ENCODE measurements around the gene BPIFB3. TPM values are rescaled to one million over a fixed set of nuclear protein-coding genes. Genes with fewer than 3 reads are reported as not detected.

Gene BPIFB3
- total and polyA plus RNA-seq, 2 experiments from 2014 or later, result not detected

DNA sequence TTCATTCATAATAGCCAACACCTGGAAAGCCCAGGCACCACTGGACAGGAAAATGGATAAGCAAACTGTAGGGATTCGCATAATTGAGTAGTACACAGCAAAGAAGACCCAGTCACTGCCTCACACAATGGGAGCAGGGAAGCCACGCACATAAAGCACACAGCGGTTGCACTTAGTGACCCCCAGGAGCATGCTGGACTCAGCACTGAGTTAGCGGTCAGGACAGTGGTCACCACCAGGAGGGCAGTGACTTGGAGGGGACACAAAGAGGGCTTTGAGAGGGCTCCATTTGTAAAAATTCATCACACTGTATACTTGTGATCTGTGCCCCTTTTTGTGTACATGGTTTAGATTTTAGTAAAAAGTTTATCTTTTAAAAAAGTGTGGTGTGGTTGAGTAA is 2.4 kb upstream of the BPIFB3 start:
- DNase-seq (ENCODE audit: low read depth in 1 of 2, low spot score in 1 of 2), result no peak

GRCh38 chr20:33054381-33054780 is 678 bp downstream of the BPIFB3 start:
- Histone ChIP-seq H3K27me3 (no peaks in the 10 kb centered on the region), H3K4me3 (no peak overlapping the region), H3K27ac (no peak overlapping the region), H3K9me3 (ENCODE audit: low read depth) (no peaks in the 10 kb centered on the region), H3K4me1 (ENCODE audit: low read depth) (no peaks in the 10 kb centered on the region), H3K36me3 (no peaks in the 10 kb centered on the region)
- no peak for TF ChIP-seq CTCF (IDR thresholded peaks at IDR 0.05; ENCODE audit: low read depth, low read length)
- no peak for DNase-seq (ENCODE audit: low read depth in 1 of 2, low spot score in 1 of 2)

More for the DNA sequence above, 2.4 kb upstream of the BPIFB3 start:
- H3K4me1 ChIP-seq (ENCODE audit: low read depth), result no peaks in the 10 kb centered on the region
- no peaks in the 10 kb centered on the region for H3K27me3 ChIP-seq
- no peaks in the 10 kb centered on the region for H3K9me3 ChIP-seq (ENCODE audit: low read depth)
- TF ChIP-seq CTCF (IDR thresholded peaks at IDR 0.05; ENCODE audit: low read depth, low read length), result no peak
- no peak overlapping the region for H3K27ac ChIP-seq
- no peaks in the 10 kb centered on the region for H3K36me3 ChIP-seq
- H3K4me3 ChIP-seq, result no peak overlapping the region

- no peaks in the 10 kb centered on the region for H3K27me3 ChIP-seq
- H3K9me3 ChIP-seq (ENCODE audit: low read depth), result no peaks in the 10 kb centered on the region
- TF ChIP-seq CTCF (IDR thresholded peaks at IDR 0.05; ENCODE audit: low read depth, low read length), result no peak
- H3K27ac ChIP-seq, result no peak overlapping the region
- no peak for DNase-seq (ENCODE audit: low read depth in 1 of 2, low spot score in 1 of 2)
- no peak overlapping the region for H3K4me3 ChIP-seq
- no peaks in the 10 kb centered on the region for H3K4me1 ChIP-seq (ENCODE audit: low read depth)
- H3K36me3 ChIP-seq, result no peaks in the 10 kb centered on the region
These were observed 1.1 kb downstream of the BPIFB3 start for GRCh38 chr20:33054791-33055190.

- no peak overlapping the region for H3K4me3 ChIP-seq
- no peaks in the 10 kb centered on the region for H3K4me1 ChIP-seq (ENCODE audit: low read depth)
- H3K9me3 ChIP-seq (ENCODE audit: low read depth), result no peaks in the 10 kb centered on the region
- no peaks in the 10 kb centered on the region for H3K27me3 ChIP-seq
- no peak for DNase-seq (ENCODE audit: low read depth in 1 of 2, low spot score in 1 of 2)
- no peak for TF ChIP-seq CTCF (IDR thresholded peaks at IDR 0.05; ENCODE audit: low read depth, low read length)
- no peak overlapping the region for H3K27ac ChIP-seq
- H3K36me3 ChIP-seq, result no peaks in the 10 kb centered on the region
These were observed 5.4 kb downstream of the BPIFB3 start for GRCh38 chr20:33059136-33059535.

DNA sequence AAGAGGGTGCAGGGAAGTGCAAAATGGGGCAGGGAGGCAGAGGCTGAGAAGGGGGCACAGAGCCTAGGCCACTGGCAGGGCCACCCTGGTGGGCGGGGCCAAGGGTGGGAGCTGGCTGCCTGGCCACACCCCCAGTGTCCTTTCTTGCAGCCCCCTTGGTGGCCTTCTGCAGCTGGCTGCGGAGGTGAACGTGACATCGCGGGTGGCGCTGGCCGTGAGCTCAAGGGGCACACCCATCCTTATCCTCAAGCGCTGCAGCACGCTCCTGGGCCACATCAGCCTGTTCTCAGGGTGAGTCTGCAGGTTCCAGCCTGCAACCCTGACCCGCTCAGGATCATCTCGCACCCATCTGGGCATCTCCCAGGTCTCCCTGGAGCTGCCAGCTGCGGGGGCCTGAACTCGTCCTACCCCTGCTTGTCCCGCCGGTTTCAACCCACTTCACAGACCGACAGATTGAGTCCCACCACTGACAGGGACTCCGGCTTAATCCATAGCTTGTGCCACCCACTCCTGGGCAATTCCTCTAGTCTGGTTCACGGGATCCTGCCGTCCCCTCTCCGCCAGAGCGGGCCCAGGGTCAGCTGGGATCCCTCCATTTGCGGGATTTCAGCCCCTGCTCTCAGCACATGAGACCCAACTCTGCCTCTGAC is 6.2 kb downstream of the BPIFB3 start:
- DNase-seq (ENCODE audit: low read depth in 1 of 2, low spot score in 1 of 2), result no peak
- TF ChIP-seq CTCF (IDR thresholded peaks at IDR 0.05; ENCODE audit: low read depth, low read length), result no peak

More for the DNA sequence above, 6.2 kb downstream of the BPIFB3 start:
- Histone ChIP-seq H3K4me1 (ENCODE audit: low read depth) (no peaks in the 10 kb centered on the region), H3K9me3 (ENCODE audit: low read depth) (no peaks in the 10 kb centered on the region), H3K27me3 (no peaks in the 10 kb centered on the region), H3K36me3 (no peaks in the 10 kb centered on the region), H3K4me3 (no peak overlapping the region), H3K27ac (no peak overlapping the region)
